ENCODE measurements around the gene CINP.

- no peak for TF ChIP-seq CTCF (IDR thresholded peaks at IDR 0.05)
- TF ChIP-seq POLR2A (IDR thresholded peaks at IDR 0.05): peak; percentile 64 to 68
Observed at GRCh38 chr14:102362545-102363181, at the start of gene CINP, which contains the start of gene TECPR2.
